WTC11 (cell line): ENCODE measurements around the gene PCTP. TPM values are rescaled to one million over a fixed set of nuclear protein-coding genes. Genes with fewer than 3 reads are reported as not detected.

ENCODE experiments used
- ATAC-seq: fragments of 200-7000 bp; cut with Tn5 transposase; 2 replicates; pipeline ENCODE4 v1.10.0; 2021; ENCODE audit warnings: mild to moderate bottlenecking, moderate library complexity
- CTCF ChIA-PET: fragments of 300-600 bp; sonication (Branson Sonifier 250); formaldehyde crosslinking; loops from one replicate; lab custom pipeline; 2021; ENCODE audit warnings: antibody characterized with exemption; lab: Charles Lee
- POLR2A ChIA-PET: fragments of 350-600 bp; sonication (Branson Sonifier 250); formaldehyde crosslinking; loops from one replicate; lab custom pipeline; 2021; ENCODE audit warnings: antibody characterized with exemption; lab: Charles Lee
- DNase-seq: peaks from one replicate; pipeline ENCODE4 v3.0.0; 2021; ENCODE audit warnings: low spot score
- H3K27ac Mint-ChIP-seq: 2 replicates; pipeline ENCODE4 v1.8.0; 2021; ENCODE audit warnings: mixed read lengths
- H3K27me3 Mint-ChIP-seq: 2 replicates; pipeline ENCODE4 v1.8.0; 2021; ENCODE audit warnings: low read depth, mild to moderate bottlenecking, moderate library complexity, mixed read lengths
- H3K36me3 Mint-ChIP-seq: 2 replicates; pipeline ENCODE4 v1.8.0; 2021; ENCODE audit warnings: mixed read lengths
- H3K4me1 Mint-ChIP-seq: 2 replicates; pipeline ENCODE4 v1.8.0; 2022; ENCODE audit warnings: mixed read lengths
- H3K4me3 Mint-ChIP-seq: 2 replicates; pipeline ENCODE4 v1.8.0; 2021; ENCODE audit warnings: mild to moderate bottlenecking, moderate library complexity, mixed read lengths
- H3K9me3 Mint-ChIP-seq: 2 replicates; pipeline ENCODE4 v1.8.0; 2021; ENCODE audit warnings: mixed read lengths
- ETV6 ChIP-seq: sonication (generic); formaldehyde crosslinking; IDR thresholded peaks from 2 replicates; pipeline ENCODE4 v1.8.1; 2022; ENCODE audit warnings: mild to moderate bottlenecking, missing genetic modification reagents
- FOXJ3 ChIP-seq: sonication (generic); formaldehyde crosslinking; IDR thresholded peaks from 2 replicates; pipeline ENCODE4 v1.9.0; 2021; ENCODE audit warnings: missing genetic modification reagents, mild to moderate bottlenecking, borderline replicate concordance
- FOXK1 ChIP-seq: sonication (generic); formaldehyde crosslinking; IDR thresholded peaks from 2 replicates; pipeline ENCODE4 v1.8.0; 2022; ENCODE audit warnings: mild to moderate bottlenecking, moderate library complexity, missing genetic modification reagents
- NFE2L1 ChIP-seq: sonication (generic); formaldehyde crosslinking; IDR thresholded peaks from 2 replicates; pipeline ENCODE4 v1.8.1; 2023; ENCODE audit warnings: missing genetic modification reagents
- NR2C2 ChIP-seq: sonication (generic); formaldehyde crosslinking; IDR thresholded peaks from 2 replicates; pipeline ENCODE4 v1.8.0; 2022; ENCODE audit warnings: mild to moderate bottlenecking, missing genetic modification reagents
- RELA ChIP-seq: sonication (generic); formaldehyde crosslinking; IDR thresholded peaks from 2 replicates; pipeline ENCODE4 v1.8.1; 2022; ENCODE audit warnings: missing genetic modification reagents, mild to moderate bottlenecking, borderline replicate concordance
- SMAD4 ChIP-seq: sonication (generic); formaldehyde crosslinking; IDR thresholded peaks from 2 replicates; pipeline ENCODE4 v1.8.0; 2022; ENCODE audit warnings: mild to moderate bottlenecking, missing genetic modification reagents
- ZBTB21 ChIP-seq: sonication (generic); formaldehyde crosslinking; IDR thresholded peaks from 2 replicates; pipeline ENCODE4 v1.8.1; 2023; ENCODE audit warnings: mild to moderate bottlenecking, missing genetic modification reagents, borderline replicate concordance
- ZNF232 ChIP-seq: sonication (generic); formaldehyde crosslinking; IDR thresholded peaks from 2 replicates; pipeline ENCODE4 v1.8.0; 2022; ENCODE audit warnings: mild to moderate bottlenecking, missing genetic modification reagents
- ZNF425 ChIP-seq: fragments of 250-450 bp; sonication (Bioruptor Pico); conservative IDR thresholded peaks from 2 replicates; pipeline ENCODE4 v1.9.0; 2021; ENCODE audit warnings: mild to moderate bottlenecking
- total RNA-seq: library from RNA; stranded (reverse); gene quantifications from 3 replicates; pipeline ENCODE4 v1.2.3, GENCODE V29; 2021
- TF ChIP-seq, protein P1 (sequence below): sonication (generic); formaldehyde crosslinking; IDR thresholded peaks from 2 replicates; pipeline ENCODE4 v1.8.0; 2023; ENCODE audit warnings: missing genetic modification reagents
- TF ChIP-seq, protein P2 (sequence below): sonication (generic); formaldehyde crosslinking; IDR thresholded peaks from 2 replicates; pipeline ENCODE4 v1.8.0; 2022; ENCODE audit warnings: missing genetic modification reagents
- TF ChIP-seq, protein P3 (sequence below): sonication (generic); formaldehyde crosslinking; IDR thresholded peaks from 2 replicates; pipeline ENCODE4 v1.8.1; 2022; ENCODE audit warnings: missing genetic modification reagents, borderline replicate concordance
- TF ChIP-seq, protein P4 (sequence below): sonication (generic); formaldehyde crosslinking; conservative IDR thresholded peaks from 2 replicates; pipeline ENCODE4 v1.8.1; 2023; ENCODE audit warnings: mild to moderate bottlenecking, low read depth, missing genetic modification reagents, moderate library complexity
- TF ChIP-seq, protein P5 (sequence below): sonication (generic); formaldehyde crosslinking; IDR thresholded peaks from 2 replicates; pipeline ENCODE4 v1.8.1; 2023; ENCODE audit warnings: mild to moderate bottlenecking, missing genetic modification reagents, moderate library complexity
- TF ChIP-seq, protein P6 (sequence below): sonication (generic); formaldehyde crosslinking; IDR thresholded peaks from 2 replicates; pipeline ENCODE4 v1.8.0; 2023; ENCODE audit warnings: mild to moderate bottlenecking, missing genetic modification reagents
- TF ChIP-seq, protein P7 (sequence below): sonication (generic); formaldehyde crosslinking; IDR thresholded peaks from 2 replicates; pipeline ENCODE4 v1.8.1; 2023; ENCODE audit warnings: mild to moderate bottlenecking, missing genetic modification reagents

PCTP gene
- total RNA-seq, 1 experiment from 2014 or later = 10.3 TPM

DNA sequence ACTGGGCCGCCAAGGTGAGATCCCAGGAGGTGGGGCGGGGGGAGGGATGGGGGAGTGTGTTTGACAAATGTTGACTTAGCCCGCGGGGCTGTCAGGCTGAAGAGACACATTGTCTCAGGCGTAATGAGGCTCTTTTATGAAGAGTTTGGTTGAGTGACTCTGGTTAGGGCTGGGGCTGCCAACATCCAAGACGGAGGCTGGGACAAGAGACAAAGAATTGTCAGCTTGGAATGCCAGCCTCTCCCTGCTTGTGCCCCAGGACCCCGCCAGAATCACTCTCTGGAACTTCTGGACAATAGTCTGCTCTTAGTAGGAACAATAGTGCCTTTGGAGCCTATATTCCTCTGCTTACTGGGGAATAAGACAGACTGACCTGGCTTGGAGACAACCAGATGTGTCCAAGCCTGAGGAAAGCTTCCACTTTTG lies 24.0 kb downstream of the PCTP start:
- no peak overlapping the region for H3K4me3 Mint-ChIP-seq
- H3K36me3 Mint-ChIP-seq = peaks cover 7% of the 10 kb centered on the region; the same call in 1 of the 2 replicates
- no peak for TF ChIP-seq FOXJ3 (CRISPR knock-in tag)
- TF ChIP-seq, protein P1, sequence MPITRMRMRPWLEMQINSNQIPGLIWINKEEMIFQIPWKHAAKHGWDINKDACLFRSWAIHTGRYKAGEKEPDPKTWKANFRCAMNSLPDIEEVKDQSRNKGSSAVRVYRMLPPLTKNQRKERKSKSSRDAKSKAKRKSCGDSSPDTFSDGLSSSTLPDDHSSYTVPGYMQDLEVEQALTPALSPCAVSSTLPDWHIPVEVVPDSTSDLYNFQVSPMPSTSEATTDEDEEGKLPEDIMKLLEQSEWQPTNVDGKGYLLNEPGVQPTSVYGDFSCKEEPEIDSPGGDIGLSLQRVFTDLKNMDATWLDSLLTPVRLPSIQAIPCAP = no peak
- TF ChIP-seq SMAD4 (CRISPR knock-in tag) = no peak
- TF ChIP-seq NR2C2 = no peak
- no peak for TF ChIP-seq NFE2L1
- TF ChIP-seq, protein P2, sequence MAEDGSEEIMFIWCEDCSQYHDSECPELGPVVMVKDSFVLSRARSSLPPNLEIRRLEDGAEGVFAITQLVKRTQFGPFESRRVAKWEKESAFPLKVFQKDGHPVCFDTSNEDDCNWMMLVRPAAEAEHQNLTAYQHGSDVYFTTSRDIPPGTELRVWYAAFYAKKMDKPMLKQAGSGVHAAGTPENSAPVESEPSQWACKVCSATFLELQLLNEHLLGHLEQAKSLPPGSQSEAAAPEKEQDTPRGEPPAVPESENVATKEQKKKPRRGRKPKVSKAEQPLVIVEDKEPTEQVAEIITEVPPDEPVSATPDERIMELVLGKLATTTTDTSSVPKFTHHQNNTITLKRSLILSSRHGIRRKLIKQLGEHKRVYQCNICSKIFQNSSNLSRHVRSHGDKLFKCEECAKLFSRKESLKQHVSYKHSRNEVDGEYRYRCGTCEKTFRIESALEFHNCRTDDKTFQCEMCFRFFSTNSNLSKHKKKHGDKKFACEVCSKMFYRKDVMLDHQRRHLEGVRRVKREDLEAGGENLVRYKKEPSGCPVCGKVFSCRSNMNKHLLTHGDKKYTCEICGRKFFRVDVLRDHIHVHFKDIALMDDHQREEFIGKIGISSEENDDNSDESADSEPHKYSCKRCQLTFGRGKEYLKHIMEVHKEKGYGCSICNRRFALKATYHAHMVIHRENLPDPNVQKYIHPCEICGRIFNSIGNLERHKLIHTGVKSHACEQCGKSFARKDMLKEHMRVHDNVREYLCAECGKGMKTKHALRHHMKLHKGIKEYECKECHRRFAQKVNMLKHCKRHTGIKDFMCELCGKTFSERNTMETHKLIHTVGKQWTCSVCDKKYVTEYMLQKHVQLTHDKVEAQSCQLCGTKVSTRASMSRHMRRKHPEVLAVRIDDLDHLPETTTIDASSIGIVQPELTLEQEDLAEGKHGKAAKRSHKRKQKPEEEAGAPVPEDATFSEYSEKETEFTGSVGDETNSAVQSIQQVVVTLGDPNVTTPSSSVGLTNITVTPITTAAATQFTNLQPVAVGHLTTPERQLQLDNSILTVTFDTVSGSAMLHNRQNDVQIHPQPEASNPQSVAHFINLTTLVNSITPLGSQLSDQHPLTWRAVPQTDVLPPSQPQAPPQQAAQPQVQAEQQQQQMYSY (CRISPR knock-in tag) = no peak
- TF ChIP-seq ZNF425 (CRISPR knock-in tag) = no peak
- TF ChIP-seq, protein P3, sequence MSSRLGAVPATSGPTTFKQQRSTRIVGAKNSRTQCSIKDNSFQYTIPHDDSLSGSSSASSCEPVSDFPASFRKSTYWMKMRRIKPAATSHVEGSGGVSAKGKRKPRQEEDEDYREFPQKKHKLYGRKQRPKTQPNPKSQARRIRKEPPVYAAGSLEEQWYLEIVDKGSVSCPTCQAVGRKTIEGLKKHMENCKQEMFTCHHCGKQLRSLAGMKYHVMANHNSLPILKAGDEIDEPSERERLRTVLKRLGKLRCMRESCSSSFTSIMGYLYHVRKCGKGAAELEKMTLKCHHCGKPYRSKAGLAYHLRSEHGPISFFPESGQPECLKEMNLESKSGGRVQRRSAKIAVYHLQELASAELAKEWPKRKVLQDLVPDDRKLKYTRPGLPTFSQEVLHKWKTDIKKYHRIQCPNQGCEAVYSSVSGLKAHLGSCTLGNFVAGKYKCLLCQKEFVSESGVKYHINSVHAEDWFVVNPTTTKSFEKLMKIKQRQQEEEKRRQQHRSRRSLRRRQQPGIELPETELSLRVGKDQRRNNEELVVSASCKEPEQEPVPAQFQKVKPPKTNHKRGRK (CRISPR knock-in tag) = no peak
- ChIA-PET POLR2A (no interaction called here), CTCF (no interaction called here)
- DNase-seq (no peak), ATAC-seq (no peak)
- no peaks in the 10 kb centered on the region for H3K27me3 Mint-ChIP-seq
- no peaks in the 10 kb centered on the region for H3K9me3 Mint-ChIP-seq
- no peak overlapping the region for H3K27ac Mint-ChIP-seq
- H3K4me1 Mint-ChIP-seq = peaks cover 15% of the 10 kb centered on the region

GRCh38 chr17:55776271-55776670 lies 25.4 kb downstream of the PCTP start:
- H3K4me3 Mint-ChIP-seq = no peak overlapping the region
- no peaks in the 10 kb centered on the region for H3K27me3 Mint-ChIP-seq
- DNase-seq (no peak), ATAC-seq (no peak)
- H3K4me1 Mint-ChIP-seq = peaks cover 15% of the 10 kb centered on the region
- no peak overlapping the region for H3K27ac Mint-ChIP-seq
- ChIA-PET POLR2A (no interaction called here), CTCF (interaction anchor here (0.6 kb wide), 1 partner anchor 483 kb away, joined by 3 read pairs; no protein-coding TSS in a partner anchor)
- no peaks in the 10 kb centered on the region for H3K9me3 Mint-ChIP-seq
- H3K36me3 Mint-ChIP-seq = peaks cover 7% of the 10 kb centered on the region; the same call in 1 of the 2 replicates
- TF ChIP-seq, protein P4, sequence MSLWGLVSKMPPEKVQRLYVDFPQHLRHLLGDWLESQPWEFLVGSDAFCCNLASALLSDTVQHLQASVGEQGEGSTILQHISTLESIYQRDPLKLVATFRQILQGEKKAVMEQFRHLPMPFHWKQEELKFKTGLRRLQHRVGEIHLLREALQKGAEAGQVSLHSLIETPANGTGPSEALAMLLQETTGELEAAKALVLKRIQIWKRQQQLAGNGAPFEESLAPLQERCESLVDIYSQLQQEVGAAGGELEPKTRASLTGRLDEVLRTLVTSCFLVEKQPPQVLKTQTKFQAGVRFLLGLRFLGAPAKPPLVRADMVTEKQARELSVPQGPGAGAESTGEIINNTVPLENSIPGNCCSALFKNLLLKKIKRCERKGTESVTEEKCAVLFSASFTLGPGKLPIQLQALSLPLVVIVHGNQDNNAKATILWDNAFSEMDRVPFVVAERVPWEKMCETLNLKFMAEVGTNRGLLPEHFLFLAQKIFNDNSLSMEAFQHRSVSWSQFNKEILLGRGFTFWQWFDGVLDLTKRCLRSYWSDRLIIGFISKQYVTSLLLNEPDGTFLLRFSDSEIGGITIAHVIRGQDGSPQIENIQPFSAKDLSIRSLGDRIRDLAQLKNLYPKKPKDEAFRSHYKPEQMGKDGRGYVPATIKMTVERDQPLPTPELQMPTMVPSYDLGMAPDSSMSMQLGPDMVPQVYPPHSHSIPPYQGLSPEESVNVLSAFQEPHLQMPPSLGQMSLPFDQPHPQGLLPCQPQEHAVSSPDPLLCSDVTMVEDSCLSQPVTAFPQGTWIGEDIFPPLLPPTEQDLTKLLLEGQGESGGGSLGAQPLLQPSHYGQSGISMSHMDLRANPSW (CRISPR knock-in tag) = no peak
- no peak for TF ChIP-seq FOXK1
- no peak for TF ChIP-seq ETV6 (CRISPR knock-in tag)
- no peak for TF ChIP-seq RELA (CRISPR knock-in tag)
- no peak for TF ChIP-seq ZBTB21 (CRISPR knock-in tag)
- TF ChIP-seq, protein P5, sequence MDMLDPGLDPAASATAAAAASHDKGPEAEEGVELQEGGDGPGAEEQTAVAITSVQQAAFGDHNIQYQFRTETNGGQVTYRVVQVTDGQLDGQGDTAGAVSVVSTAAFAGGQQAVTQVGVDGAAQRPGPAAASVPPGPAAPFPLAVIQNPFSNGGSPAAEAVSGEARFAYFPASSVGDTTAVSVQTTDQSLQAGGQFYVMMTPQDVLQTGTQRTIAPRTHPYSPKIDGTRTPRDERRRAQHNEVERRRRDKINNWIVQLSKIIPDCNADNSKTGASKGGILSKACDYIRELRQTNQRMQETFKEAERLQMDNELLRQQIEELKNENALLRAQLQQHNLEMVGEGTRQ (CRISPR knock-in tag) = no peak
- TF ChIP-seq, protein P6, sequence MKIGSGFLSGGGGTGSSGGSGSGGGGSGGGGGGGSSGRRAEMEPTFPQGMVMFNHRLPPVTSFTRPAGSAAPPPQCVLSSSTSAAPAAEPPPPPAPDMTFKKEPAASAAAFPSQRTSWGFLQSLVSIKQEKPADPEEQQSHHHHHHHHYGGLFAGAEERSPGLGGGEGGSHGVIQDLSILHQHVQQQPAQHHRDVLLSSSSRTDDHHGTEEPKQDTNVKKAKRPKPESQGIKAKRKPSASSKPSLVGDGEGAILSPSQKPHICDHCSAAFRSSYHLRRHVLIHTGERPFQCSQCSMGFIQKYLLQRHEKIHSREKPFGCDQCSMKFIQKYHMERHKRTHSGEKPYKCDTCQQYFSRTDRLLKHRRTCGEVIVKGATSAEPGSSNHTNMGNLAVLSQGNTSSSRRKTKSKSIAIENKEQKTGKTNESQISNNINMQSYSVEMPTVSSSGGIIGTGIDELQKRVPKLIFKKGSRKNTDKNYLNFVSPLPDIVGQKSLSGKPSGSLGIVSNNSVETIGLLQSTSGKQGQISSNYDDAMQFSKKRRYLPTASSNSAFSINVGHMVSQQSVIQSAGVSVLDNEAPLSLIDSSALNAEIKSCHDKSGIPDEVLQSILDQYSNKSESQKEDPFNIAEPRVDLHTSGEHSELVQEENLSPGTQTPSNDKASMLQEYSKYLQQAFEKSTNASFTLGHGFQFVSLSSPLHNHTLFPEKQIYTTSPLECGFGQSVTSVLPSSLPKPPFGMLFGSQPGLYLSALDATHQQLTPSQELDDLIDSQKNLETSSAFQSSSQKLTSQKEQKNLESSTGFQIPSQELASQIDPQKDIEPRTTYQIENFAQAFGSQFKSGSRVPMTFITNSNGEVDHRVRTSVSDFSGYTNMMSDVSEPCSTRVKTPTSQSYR (CRISPR knock-in tag) = no peak
- TF ChIP-seq, protein P7, sequence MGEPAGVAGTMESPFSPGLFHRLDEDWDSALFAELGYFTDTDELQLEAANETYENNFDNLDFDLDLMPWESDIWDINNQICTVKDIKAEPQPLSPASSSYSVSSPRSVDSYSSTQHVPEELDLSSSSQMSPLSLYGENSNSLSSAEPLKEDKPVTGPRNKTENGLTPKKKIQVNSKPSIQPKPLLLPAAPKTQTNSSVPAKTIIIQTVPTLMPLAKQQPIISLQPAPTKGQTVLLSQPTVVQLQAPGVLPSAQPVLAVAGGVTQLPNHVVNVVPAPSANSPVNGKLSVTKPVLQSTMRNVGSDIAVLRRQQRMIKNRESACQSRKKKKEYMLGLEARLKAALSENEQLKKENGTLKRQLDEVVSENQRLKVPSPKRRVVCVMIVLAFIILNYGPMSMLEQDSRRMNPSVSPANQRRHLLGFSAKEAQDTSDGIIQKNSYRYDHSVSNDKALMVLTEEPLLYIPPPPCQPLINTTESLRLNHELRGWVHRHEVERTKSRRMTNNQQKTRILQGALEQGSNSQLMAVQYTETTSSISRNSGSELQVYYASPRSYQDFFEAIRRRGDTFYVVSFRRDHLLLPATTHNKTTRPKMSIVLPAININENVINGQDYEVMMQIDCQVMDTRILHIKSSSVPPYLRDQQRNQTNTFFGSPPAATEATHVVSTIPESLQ (CRISPR knock-in tag) = no peak
- no peak for TF ChIP-seq ZNF232 (CRISPR knock-in tag)
